GM19438 (cell line): ENCODE results near the gene NOTUM.
A peak's percentile ranks its signal among the peaks of the same experiment; 100 is the strongest.

Experiments
- ATAC-seq: cut with Tn5 transposase; IDR thresholded peaks from one replicate; pipeline ENCODE4 v1.9.1; 2021; ENCODE audit warnings: low read depth; ENCODE audit not compliant: unreplicated experiment

NOTUM gene

GRCh38 chr17:81912441-81913309, 48.3 kb downstream of the NOTUM start:
- ATAC-seq, result no peak

DNA sequence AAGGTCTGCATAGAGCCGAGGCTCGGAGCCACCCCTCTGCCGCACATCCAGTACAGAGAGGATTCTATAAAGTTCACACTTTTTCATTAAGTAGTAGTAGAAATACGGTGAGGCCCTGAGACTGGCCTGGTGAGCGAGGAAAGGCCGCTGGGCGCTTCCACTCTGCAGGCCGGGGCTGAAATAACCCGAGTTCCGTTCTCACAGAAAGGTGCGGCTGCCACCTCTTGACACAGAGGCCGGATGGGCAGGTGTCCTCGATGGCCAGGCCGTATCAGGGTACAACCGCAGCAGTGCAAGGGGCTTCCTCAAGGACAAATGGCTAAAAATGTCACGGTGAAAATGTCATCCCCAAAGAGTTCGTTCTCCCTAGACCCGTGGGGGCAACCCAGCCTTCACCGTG, 49.0 kb downstream of the NOTUM start:
- no peak for ATAC-seq

GRCh38 chr17:81911277-81911961, 49.6 kb downstream of the NOTUM start, which contains the start of gene PCYT2:
Gene PCYT2 (minus strand): TSS chr17:81911399. CDS start chr17:81911355, 44 bp downstream.
- peak; percentile 65 for ATAC-seq

- ATAC-seq, result peak; percentile 30
These were observed 50.1 kb downstream of the NOTUM start for GRCh38 chr17:81910840-81911276.

- peak; percentile 15 for ATAC-seq
These were observed 50.8 kb downstream of the NOTUM start for GRCh38 chr17:81909966-81910839.

- ATAC-seq, result no peak
These were observed 51.8 kb downstream of the NOTUM start for GRCh38 chr17:81909231-81909630.

- ATAC-seq, result no peak
These were observed 52.2 kb downstream of the NOTUM start for GRCh38 chr17:81908793-81909192.

DNA sequence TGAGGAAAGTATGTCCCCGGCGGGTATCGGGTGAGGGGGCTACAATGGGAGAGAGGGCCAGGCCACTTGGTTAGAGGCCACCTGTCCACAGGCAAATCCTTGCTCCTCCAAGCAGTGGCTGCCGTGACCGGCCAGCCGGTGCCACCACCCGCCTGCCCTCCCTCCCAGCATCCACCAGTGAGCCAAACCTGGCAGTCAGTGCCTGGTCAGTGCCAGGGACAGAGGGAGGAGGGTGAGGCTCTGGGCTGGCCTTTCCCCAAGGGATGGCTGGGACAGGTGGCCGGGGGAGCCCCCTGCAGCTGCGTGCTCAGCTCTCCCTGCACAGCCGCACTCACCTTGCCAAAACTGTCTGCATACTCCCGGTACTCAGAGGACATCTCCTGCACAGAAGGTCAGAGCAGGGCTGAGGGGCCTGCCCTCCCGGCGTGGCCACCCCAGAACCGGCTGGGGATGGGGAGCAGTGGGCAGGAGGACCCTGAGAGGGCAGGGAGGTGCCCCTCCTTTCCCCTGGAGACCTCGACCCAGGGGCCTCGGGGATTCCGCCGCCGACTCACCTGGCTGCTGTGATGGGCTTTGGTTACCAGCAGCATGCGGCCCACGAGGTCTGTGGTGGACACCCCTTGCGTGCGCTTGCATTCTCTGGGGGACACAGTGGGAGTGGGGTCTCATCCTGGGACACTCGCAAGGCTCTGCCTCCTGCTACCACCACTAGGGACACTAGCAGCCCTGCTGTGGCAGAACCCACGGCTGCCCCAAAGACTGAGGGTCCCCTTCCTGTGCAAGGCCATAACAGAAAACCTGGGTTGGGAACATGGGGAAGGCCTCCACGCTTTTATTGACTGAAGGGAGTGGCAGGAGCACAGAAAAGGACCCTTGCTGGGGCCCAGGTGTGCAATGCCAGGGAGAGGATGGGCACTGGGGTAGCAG, 53.5 kb downstream of the NOTUM start:
- no peak for ATAC-seq

GRCh38 chr17:81906476-81907218, 54.3 kb downstream of the NOTUM start:
- ATAC-seq, result no peak

GRCh38 chr17:81905993-81906392, 55.0 kb downstream of the NOTUM start:
- ATAC-seq, result no peak

DNA sequence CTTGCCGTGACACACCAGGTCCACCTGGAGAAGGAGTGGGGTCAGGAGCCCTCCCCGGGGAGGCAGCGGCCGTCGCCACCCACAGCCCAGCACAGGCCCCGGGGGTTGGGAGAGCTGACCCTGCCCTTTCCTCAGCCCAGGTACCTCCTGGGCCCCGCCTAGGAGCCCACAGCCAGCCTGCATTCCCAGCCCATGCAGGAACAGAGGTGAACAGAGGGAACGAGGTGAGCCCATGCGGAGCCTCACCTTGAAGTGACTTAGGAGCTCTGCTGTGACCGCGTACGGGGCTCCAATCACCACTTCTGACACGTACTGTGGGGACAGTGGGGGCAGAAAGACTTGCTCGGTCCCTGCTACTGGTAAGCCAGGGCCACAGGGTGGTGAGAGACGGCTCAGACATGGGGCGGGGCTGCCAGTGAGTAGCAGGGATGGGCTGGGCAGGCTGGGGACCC, 55.5 kb downstream of the NOTUM start:
- no peak for ATAC-seq

- no peak for ATAC-seq
These were observed 56.2 kb downstream of the NOTUM start for GRCh38 chr17:81904600-81905423.

DNA sequence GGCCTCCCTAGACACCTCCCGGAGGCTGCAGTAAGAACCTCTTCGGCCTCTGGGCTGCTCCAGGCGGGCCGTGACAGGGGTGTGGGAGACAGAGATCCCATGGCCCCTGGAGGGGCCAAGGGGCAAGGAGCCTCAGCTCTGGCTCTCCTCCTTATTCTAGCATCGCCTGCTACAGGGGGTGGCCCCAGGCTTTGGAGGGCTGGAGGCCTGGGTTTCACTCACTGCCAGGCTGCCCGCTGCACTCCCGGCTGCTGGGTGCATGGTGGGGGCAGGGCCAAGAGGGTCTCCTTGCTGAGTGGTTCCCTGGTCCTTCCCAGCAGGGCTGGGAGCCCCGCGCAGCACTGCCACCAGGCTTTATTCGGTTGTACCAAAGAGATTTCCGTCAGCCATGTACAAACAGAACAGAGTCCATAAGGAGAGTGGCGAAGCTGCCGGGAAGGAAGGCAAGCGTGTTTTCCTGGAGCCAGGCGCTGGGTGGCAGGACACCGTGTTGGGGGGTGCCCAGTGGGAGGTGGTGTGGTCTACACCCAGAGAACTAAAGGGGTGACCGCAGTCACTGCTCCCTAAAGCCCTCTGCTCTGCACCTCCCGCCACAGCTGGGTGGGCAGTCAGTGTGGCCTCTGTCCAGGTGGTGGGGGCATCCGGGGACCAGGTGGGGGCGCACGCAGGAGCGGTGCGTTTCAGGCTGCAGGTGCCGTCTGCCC, 56.9 kb downstream of the NOTUM start:
- ATAC-seq, result no peak

DNA sequence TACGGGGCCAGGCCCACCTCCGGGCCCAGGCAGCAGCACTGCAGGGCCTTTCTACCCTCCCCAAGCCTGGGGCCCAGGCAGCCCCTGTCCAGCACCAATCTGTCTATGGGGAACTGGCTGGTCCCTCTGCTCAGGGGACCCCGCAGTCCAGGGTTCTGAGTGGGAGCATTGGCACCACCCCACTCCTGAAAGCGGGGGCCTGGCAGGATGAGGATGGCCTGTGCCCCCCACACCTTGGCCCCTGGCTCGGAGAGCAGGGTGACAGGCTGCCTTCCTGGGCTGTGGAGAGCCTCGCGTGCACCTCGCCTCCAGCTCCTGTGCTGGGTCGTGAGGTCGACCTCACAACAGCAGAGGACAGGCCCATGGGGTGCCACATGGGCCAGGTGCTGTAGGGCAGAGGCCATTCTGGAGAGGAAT, 57.6 kb downstream of the NOTUM start:
- ATAC-seq, result no peak

GRCh38 chr17:81902653-81903414, 58.2 kb downstream of the NOTUM start:
- no peak for ATAC-seq
